Gastrocnemius medialis (tissue), 4 donors: ENCODE data around the gene ATP11A.

Experiments
- POLR2A ChIP-seq, 2 donors: fragments of 450-650 bp; IDR thresholded peaks; one replicate each; pipeline ENCODE4 v1.6.1; 2017; ENCODE audit warnings: antibody characterized with exemption in 2 of 2, mild to moderate bottlenecking in 2 of 2, moderate library complexity in 2 of 2
- TF ChIP-seq, protein P1 (sequence below), 5 experiments: fragments of 450-650 bp in 3 of 5; fragments of 200-600 bp in 2 of 5; sonication (generic) in 2 of 5; IDR thresholded peaks in 4 of 5; conservative IDR thresholded peaks in 1 of 5; 1 replicate in 4 of 5; 2 replicates in 1 of 5; pipeline ENCODE4 v1.5.1; 2016 to 2019; ENCODE audit warnings: antibody characterized with exemption in 5 of 5, mild to moderate bottlenecking in 3 of 5, moderate library complexity in 3 of 5

DNA sequence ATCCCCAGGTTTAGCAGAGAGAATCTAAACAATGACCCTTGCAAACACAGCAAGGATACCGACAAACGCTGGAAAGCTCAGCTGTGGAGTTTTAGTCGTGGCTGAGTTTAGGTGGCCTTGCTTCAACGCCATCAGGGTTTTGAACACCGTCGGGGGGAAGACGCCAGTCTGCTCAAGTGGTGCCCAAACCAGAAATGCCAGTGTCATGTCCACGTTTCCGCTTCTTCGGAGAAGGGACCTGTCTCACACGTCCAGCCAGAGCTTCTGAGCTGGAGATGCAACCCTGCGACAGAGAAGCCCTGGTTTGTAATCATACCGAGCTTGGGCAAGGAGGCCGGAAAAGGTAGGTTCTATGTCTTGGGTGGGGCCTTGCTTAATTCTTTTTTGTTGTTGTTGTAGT, 42.6 kb upstream of the ATP11A start:
- TF ChIP-seq, protein P1, sequence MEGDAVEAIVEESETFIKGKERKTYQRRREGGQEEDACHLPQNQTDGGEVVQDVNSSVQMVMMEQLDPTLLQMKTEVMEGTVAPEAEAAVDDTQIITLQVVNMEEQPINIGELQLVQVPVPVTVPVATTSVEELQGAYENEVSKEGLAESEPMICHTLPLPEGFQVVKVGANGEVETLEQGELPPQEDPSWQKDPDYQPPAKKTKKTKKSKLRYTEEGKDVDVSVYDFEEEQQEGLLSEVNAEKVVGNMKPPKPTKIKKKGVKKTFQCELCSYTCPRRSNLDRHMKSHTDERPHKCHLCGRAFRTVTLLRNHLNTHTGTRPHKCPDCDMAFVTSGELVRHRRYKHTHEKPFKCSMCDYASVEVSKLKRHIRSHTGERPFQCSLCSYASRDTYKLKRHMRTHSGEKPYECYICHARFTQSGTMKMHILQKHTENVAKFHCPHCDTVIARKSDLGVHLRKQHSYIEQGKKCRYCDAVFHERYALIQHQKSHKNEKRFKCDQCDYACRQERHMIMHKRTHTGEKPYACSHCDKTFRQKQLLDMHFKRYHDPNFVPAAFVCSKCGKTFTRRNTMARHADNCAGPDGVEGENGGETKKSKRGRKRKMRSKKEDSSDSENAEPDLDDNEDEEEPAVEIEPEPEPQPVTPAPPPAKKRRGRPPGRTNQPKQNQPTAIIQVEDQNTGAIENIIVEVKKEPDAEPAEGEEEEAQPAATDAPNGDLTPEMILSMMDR (IDR thresholded peaks at IDR 0.05 in 4 of 5, conservative IDR thresholded peaks at IDR 0.05 in 1 of 5), result no peak
- TF ChIP-seq POLR2A (IDR thresholded peaks at IDR 0.05), result no peak
